ENCODE results near the gene TEKT3. TPM values are rescaled to one million over a fixed set of nuclear protein-coding genes. Genes with fewer than 3 reads are reported as not detected.
A peak's percentile ranks its signal among the peaks of the same experiment; 100 is the strongest.

Gene TEKT3
- total RNA-seq, 4 donors from 2014 or later: not detected

DNA sequence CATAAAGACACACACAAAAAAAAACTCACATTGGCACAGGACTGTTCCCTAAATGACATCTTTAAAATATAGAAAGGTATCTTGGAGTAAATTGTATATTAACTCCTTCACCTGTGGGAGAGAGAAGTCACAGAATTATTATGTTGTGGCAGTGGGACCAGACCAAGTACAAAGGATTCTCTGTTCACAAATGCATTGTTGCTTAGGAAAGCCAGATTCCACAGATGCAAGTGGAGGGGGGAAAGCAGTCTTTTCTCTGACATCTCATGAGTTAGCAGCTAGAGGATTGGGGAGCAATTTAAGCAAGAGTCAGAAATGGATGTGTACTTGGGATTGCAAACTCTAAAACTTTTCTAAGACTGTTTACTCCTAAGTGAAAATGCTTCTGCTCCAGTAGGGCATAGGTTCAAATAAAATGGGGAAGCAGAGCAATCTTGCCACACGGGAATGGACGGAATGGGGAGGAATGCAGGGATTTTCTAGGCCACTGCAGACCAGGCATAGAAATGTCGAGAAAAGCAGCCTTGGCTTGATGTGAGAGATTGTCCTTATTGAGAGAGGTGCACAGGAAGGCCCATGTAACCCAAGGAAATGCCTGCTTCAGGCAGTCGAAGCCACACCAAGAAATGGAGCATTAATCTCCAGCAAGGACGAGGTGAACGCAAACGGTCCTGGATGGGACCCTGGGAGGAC, 72.2 kb downstream of the TEKT3 start:
- no peak for TF ChIP-seq POLR2A (IDR thresholded peaks at IDR 0.05)
- TF ChIP-seq, protein P1, sequence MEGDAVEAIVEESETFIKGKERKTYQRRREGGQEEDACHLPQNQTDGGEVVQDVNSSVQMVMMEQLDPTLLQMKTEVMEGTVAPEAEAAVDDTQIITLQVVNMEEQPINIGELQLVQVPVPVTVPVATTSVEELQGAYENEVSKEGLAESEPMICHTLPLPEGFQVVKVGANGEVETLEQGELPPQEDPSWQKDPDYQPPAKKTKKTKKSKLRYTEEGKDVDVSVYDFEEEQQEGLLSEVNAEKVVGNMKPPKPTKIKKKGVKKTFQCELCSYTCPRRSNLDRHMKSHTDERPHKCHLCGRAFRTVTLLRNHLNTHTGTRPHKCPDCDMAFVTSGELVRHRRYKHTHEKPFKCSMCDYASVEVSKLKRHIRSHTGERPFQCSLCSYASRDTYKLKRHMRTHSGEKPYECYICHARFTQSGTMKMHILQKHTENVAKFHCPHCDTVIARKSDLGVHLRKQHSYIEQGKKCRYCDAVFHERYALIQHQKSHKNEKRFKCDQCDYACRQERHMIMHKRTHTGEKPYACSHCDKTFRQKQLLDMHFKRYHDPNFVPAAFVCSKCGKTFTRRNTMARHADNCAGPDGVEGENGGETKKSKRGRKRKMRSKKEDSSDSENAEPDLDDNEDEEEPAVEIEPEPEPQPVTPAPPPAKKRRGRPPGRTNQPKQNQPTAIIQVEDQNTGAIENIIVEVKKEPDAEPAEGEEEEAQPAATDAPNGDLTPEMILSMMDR (IDR thresholded peaks at IDR 0.05 in 4 of 5, conservative IDR thresholded peaks at IDR 0.05 in 1 of 5): no peak
- ATAC-seq (no peak), DNase-seq (no peak)
- in situ Hi-C loops (cut with MboI; ENCODE audit: low sequenced_read_pairs in 4 of 4): loop anchor here in 3 of 4 donors (25.0 kb wide), 1 partner anchor 143 kb away; no protein-coding TSS in a partner anchor
- peaks cover 18 to 19% of the 10 kb centered on the region in 2 donors for H3K4me1 ChIP-seq
- peak overlapping the region in 3 of 4 donors; percentile 2 to 55 (median 18) for H3K27ac ChIP-seq
- intact Hi-C loops (cut with DNase I; ENCODE audit: low total_unique reads): no loop called here
- no peaks in the 10 kb centered on the region for H3K27me3 ChIP-seq
- no peak overlapping the region for H3K4me3 ChIP-seq
- H3K9me3 ChIP-seq: no peaks in the 10 kb centered on the region
- no peaks in the 10 kb centered on the region for H3K36me3 ChIP-seq

DNA sequence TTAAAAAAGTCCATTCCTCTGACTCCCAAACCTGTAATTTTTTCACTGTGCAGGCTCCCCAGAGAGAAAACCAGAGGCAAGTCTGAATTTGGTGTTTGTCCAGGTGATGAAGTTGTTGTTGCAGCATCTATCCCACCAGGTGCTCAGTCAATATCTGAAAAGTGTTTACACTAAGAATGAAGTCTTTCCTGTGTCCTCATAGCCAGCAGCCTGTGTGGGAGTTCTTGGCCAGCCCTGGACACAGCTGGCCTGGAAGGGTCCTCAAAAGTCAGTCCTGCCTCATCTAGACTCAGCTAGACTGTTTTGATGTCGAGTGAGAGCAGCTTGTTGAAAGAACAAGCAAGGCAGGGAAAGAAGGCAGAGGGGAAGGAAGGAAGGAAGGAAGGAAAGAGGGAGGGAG, 72.9 kb downstream of the TEKT3 start:
- TF ChIP-seq, protein P1 (IDR thresholded peaks at IDR 0.05 in 4 of 5, conservative IDR thresholded peaks at IDR 0.05 in 1 of 5): no peak
- no peak for TF ChIP-seq POLR2A (IDR thresholded peaks at IDR 0.05)
- Histone ChIP-seq H3K36me3 (no peaks in the 10 kb centered on the region), H3K9me3 (no peaks in the 10 kb centered on the region), H3K27ac (peak overlapping the region in 1 of 4 donors; percentile 55), H3K4me1 (peaks cover 25 to 27% of the 10 kb centered on the region in 2 donors), H3K4me3 (no peak overlapping the region), H3K27me3 (no peaks in the 10 kb centered on the region)
- ATAC-seq (no peak), DNase-seq (no peak)
- in situ Hi-C loops (cut with MboI; ENCODE audit: low sequenced_read_pairs in 4 of 4): loop anchor here in 3 of 4 donors (25.0 kb wide), 1 partner anchor 144 kb away; no protein-coding TSS in a partner anchor
- intact Hi-C loops (cut with DNase I; ENCODE audit: low total_unique reads): no loop called here

DNA sequence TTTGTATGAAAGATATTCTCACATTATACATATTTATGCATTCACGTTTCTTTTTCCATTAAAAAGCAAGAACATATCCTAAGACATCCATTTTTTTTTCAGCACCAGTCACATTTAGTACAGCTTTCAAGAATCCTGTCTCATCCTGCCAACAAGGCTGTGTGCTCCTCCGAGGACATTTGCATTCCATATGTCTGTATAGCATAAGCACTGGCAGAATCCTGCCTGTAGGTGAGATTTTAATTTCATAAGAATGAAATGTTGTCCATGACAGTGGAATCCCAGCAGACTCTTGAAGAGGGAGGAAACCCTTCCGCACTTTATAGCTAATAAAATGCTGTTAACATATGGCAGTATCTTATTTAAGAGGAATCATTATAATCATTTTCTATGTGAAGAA, 73.4 kb downstream of the TEKT3 start:
- H3K36me3 ChIP-seq: no peaks in the 10 kb centered on the region
- H3K27ac ChIP-seq: no peak overlapping the region
- in situ Hi-C loops (cut with MboI; ENCODE audit: low sequenced_read_pairs in 4 of 4) (loop anchor here in 3 of 4 donors (25.0 kb wide), 1 partner anchor 144 kb away; no protein-coding TSS in a partner anchor), intact Hi-C loops (cut with DNase I; ENCODE audit: low total_unique reads) (no loop called here)
- H3K4me3 ChIP-seq: no peak overlapping the region
- no peak for ATAC-seq
- H3K9me3 ChIP-seq: no peaks in the 10 kb centered on the region
- no peak for DNase-seq
- H3K27me3 ChIP-seq: no peaks in the 10 kb centered on the region
- H3K4me1 ChIP-seq: peaks cover 29% of the 10 kb centered on the region in 2 donors
- TF ChIP-seq, protein P1 (IDR thresholded peaks at IDR 0.05 in 4 of 5, conservative IDR thresholded peaks at IDR 0.05 in 1 of 5): no peak

DNA sequence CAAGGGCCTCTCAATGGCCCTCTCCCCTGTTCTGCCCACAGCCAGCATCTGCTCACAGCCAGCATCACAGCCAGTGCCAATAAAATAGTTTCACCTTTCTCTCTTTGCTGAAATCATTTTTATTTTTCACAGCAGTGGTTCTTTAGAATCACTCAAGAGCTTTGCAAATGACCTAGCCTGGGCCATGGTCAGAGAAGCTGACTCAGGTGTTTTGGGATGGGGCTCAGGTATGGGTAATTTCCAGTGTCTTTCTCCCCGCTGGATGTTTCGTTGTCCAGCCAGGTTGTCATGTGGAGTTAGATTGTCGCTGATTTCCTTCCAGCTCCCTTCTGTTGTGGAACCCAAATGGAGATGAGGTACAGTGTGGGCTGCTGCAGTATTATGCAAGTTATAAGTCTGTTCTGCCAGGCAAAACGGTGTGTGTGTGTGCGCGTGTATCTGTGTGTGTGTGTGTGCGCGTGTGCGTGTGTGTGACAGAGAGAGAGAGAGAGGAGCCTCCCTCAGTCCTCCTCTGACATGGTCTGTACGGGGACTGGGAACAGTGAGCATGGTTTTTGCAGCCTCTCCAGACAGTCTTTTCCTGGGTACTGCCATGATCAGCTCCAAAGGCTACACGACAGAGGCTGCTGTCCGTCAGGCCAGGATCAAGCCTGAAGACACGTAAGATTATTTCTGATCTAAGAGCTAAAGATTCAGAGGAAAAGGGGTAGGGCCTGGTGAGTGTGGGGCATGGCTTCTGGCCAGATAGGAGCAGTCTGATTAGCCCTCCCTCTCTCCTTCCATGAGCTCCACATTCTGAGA, 74.9 kb downstream of the TEKT3 start:
- H3K4me3 ChIP-seq: no peak overlapping the region
- intact Hi-C loops (cut with DNase I; ENCODE audit: low total_unique reads) (no loop called here), in situ Hi-C loops (cut with MboI; ENCODE audit: low sequenced_read_pairs in 4 of 4) (loop anchor here in 3 of 4 donors (25.0 kb wide), 1 partner anchor 146 kb away; no protein-coding TSS in a partner anchor)
- peak overlapping the region in 1 of 4 donors; percentile 12 for H3K27ac ChIP-seq
- peaks cover 23 to 26% of the 10 kb centered on the region in 2 donors for H3K4me1 ChIP-seq
- H3K9me3 ChIP-seq: no peaks in the 10 kb centered on the region
- no peak for ATAC-seq
- no peaks in the 10 kb centered on the region for H3K36me3 ChIP-seq
- no peak for TF ChIP-seq POLR2A (IDR thresholded peaks at IDR 0.05)
- TF ChIP-seq, protein P1 (IDR thresholded peaks at IDR 0.05 in 4 of 5, conservative IDR thresholded peaks at IDR 0.05 in 1 of 5): no peak
- peak in 1 of 2 donors; percentile 34 for DNase-seq
- no peaks in the 10 kb centered on the region for H3K27me3 ChIP-seq

Measured in gastrocnemius medialis (tissue), 4 donors.